OCI-LY7 (cell line): ENCODE measurements around the gene CUX1. TPM values are rescaled to one million over a fixed set of nuclear protein-coding genes. Genes with fewer than 3 reads are reported as not detected.

Source experiments
- BruUV-seq: library from RNA; stranded (reverse); fragments of 400-500 nt; replicated peaks from 2 replicates; lab custom pipeline; 2021; lab: Mats Ljungman, UMichigan
- CTCF ChIA-PET: fragments of 300-600 bp; sonication (Branson Sonifier 250); formaldehyde crosslinking; loops from one replicate; lab custom pipeline; 2022; ENCODE audit warnings: antibody characterized with exemption; ENCODE audit not compliant: unreplicated experiment; lab: Charles Lee
- POLR2A ChIA-PET: fragments of 300-600 bp; sonication (Branson Sonifier 250); formaldehyde crosslinking; loops from one replicate; lab custom pipeline; 2022; ENCODE audit warnings: antibody characterized with exemption; lab: Charles Lee
- DNase-seq: peaks from one replicate; pipeline ENCODE4 v3.0.0-alpha.2; 2015; ENCODE audit warnings: low spot score
- H2AFZ ChIP-seq: fragments of 200-600 bp; sonication (generic), shearing (Covaris generic); 2 replicates; pipeline ENCODE4 v1.6.1; 2014; ENCODE audit warnings: mild to moderate bottlenecking, antibody characterized with exemption, low read length, moderate library complexity
- H3K27ac ChIP-seq: fragments of 200-600 bp; sonication (generic); 2 replicates; pipeline ENCODE4 v1.5.1; 2014; ENCODE audit warnings: mixed run types, low read depth, mild to moderate bottlenecking, moderate library complexity, low read length, inconsistent platforms; ENCODE audit not compliant: poor library complexity, severe bottlenecking
- H3K36me3 ChIP-seq: fragments of 200-600 bp; sonication (generic); 2 replicates; pipeline ENCODE4 v1.6.1; 2014; ENCODE audit warnings: mild to moderate bottlenecking, antibody characterized with exemption, low read length, moderate library complexity, mixed read lengths; ENCODE audit not compliant: insufficient read depth
- H3K4me1 ChIP-seq: fragments of 200-600 bp; sonication (generic); 2 replicates; pipeline ENCODE4 v1.5.1; 2014; ENCODE audit warnings: mild to moderate bottlenecking, low read length; ENCODE audit not compliant: insufficient read depth, poor library complexity, severe bottlenecking
- H3K4me2 ChIP-seq: fragments of 200-600 bp; sonication (generic); 2 replicates; pipeline ENCODE4 v1.6.1; 2014; ENCODE audit warnings: mild to moderate bottlenecking, low read length
- H3K4me3 ChIP-seq: fragments of 200-600 bp; sonication (generic); 2 replicates; pipeline ENCODE4 v1.5.1; 2014; ENCODE audit warnings: mild to moderate bottlenecking, low read depth, low read length; ENCODE audit not compliant: poor library complexity, severe bottlenecking
- H3K79me2 ChIP-seq: fragments of 200-600 bp; sonication (generic); 2 replicates; pipeline ENCODE4 v1.6.1; 2016; ENCODE audit warnings: low read depth, mild to moderate bottlenecking, low read length, moderate library complexity, mixed read lengths; ENCODE audit not compliant: insufficient read depth
- H3K9me2 ChIP-seq: fragments of 200-600 bp; sonication (generic); 2 replicates; pipeline ENCODE4 v1.6.1; 2016; ENCODE audit warnings: mild to moderate bottlenecking, low read length, mixed read lengths; ENCODE audit not compliant: insufficient read depth
- H3K9me3 ChIP-seq: fragments of 200-600 bp; sonication (generic); 2 replicates; pipeline ENCODE4 v1.6.1; 2014; ENCODE audit warnings: mild to moderate bottlenecking, mixed run types, low read length, mixed read lengths
- H4K20me1 ChIP-seq: fragments of 200-600 bp; sonication (generic); 2 replicates; pipeline ENCODE4 v1.6.1; 2014; ENCODE audit warnings: mild to moderate bottlenecking, antibody characterized with exemption, low read length, moderate library complexity, mixed read lengths; ENCODE audit not compliant: insufficient read depth
- CTCF ChIP-seq: fragments of 200-600 bp; sonication (generic); conservative IDR thresholded peaks from 2 replicates; pipeline ENCODE4 v1.5.1; 2014; ENCODE audit warnings: mild to moderate bottlenecking, antibody characterized with exemption, low read length, moderate library complexity, mixed read lengths
- EZH2phosphoT487 ChIP-seq: fragments of 200-600 bp; sonication (generic); IDR thresholded peaks from 2 replicates; pipeline ENCODE4 v1.6.1; 2018; ENCODE audit warnings: low read depth, borderline replicate concordance, mild to moderate bottlenecking, mixed run types, antibody characterized with exemption, low read length, moderate library complexity, mixed read lengths
- intact Hi-C: fragments of 100-400 bp; cut with micrococcal nuclease; formaldehyde crosslinking; loops from one replicate; pipeline ENCODE4 v1.10.0; 2022; ENCODE audit not compliant: unreplicated experiment
- total RNA-seq, 2 experiments: library from RNA; depleted of rRNA in 1 of 2; stranded (reverse); fragments of >200 nt in 1 of 2; shearing (Covaris generic) in 1 of 2; gene quantifications; 2 replicates each; pipeline ENCODE4 v1.2.3, GENCODE V29; 2014 to 2022

CUX1 gene
- total RNA-seq, 2 experiments from 2014 or later = 143 to 199 TPM

DNA sequence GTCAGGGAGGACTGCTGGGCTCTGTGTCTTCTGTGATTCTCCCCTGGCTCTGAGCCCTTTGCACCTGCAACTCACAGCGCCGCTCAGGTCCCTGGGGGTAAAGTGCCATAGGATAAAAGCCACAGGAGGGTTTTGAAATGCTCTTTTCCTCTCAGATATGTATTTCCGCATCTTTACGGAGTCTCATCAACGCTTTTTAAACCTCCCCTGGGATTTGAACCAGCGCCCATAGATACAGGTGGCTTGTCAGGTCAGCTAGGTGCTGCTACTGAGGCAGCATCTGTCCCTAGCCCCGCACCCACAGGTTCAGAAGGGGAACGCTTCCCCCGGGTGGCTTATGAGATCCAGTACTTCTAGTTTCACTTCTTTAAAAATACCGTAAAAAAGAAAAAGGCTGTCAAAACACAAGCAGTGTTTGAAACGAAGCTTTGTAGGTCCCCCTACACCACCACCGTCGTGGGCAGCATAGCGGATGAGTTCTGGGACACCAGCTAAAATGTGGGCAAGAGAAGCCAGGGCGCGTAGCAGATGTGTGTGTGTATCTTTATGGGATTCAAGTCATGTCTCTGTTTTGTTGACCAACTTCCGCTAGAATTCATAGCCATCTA is 173.5 kb downstream of the CUX1 start:
- Histone ChIP-seq H3K9me2 (no peaks in the 10 kb centered on the region), H3K4me3 (peak overlapping the region; percentile 58), H2AFZ (no peak overlapping the region), H3K79me2 (peaks cover 71% of the 10 kb centered on the region), H3K9me3 (no peaks in the 10 kb centered on the region), H3K36me3 (peaks cover 43% of the 10 kb centered on the region; the same call in 1 of the 2 replicates), H4K20me1 (no peaks in the 10 kb centered on the region), H3K4me2 (peak overlapping the region; percentile 79), H3K27ac (peak overlapping the region; percentile 97), H3K4me1 (peaks cover 97% of the 10 kb centered on the region)
- intact Hi-C loops = loop anchor here (1.0 to 5.0 kb wide), 9 partner anchors 39 to 251 kb away; no protein-coding TSS in a partner anchor
- TF ChIP-seq CTCF (peak; percentile 56; the same call in 1 of the 2 replicates), EZH2phosphoT487 (no peak)
- POLR2A ChIA-PET = interaction anchor here (0.7 to 3.6 kb wide), 13 partner anchors 15 to 185 kb away, joined by 3 to 16 read pairs (median 4); no protein-coding TSS in a partner anchor
- CTCF ChIA-PET = interaction anchor here (0.8 kb wide), 1 partner anchor 116 kb away, joined by 3 read pairs; no protein-coding TSS in a partner anchor
- no TSS peak for BruUV-seq
- peak; percentile 100 for DNase-seq

- H2AFZ ChIP-seq = no peak overlapping the region
- TF ChIP-seq EZH2phosphoT487 (no peak), CTCF (no peak)
- peaks cover 42% of the 10 kb centered on the region; the same call in 1 of the 2 replicates for H3K36me3 ChIP-seq
- peak overlapping the region; percentile 97 for H3K27ac ChIP-seq
- POLR2A ChIA-PET = interaction anchor here (0.5 to 3.6 kb wide), 8 partner anchors 9 to 148 kb away, joined by 3 to 16 read pairs (median 5); no protein-coding TSS in a partner anchor
- peaks cover 70% of the 10 kb centered on the region for H3K79me2 ChIP-seq
- intact Hi-C loops = loop anchor here (1.0 to 5.0 kb wide), 8 partner anchors 38 to 250 kb away; no protein-coding TSS in a partner anchor
- no peaks in the 10 kb centered on the region for H3K9me3 ChIP-seq
- peak overlapping the region; percentile 58 for H3K4me3 ChIP-seq
- TSS peak; percentile 5 for BruUV-seq
- peak overlapping the region; percentile 78 for H3K4me2 ChIP-seq
- CTCF ChIA-PET = no interaction called here
- H4K20me1 ChIP-seq = no peaks in the 10 kb centered on the region
- H3K4me1 ChIP-seq = peaks cover 97% of the 10 kb centered on the region
- DNase-seq = no peak
- H3K9me2 ChIP-seq = no peaks in the 10 kb centered on the region
These were observed 174.4 kb downstream of the CUX1 start for GRCh38 chr7:101991860-101992259.
